Astrocyte (in vitro differentiated cells and primary cell): ENCODE measurements around the gene MRPS18A.

ENCODE experiments used
- EZH2 ChIP-seq: IDR thresholded peaks from 2 replicates; pipeline ENCODE4 v1.6.1; 2012; ENCODE audit warnings: mild to moderate bottlenecking, low read length, inconsistent platforms; ENCODE audit not compliant: insufficient read depth
- TF ChIP-seq, protein P1 (sequence below): IDR thresholded peaks from 2 replicates; pipeline ENCODE4 v1.5.1; 2011; ENCODE audit warnings: low read depth, mild to moderate bottlenecking, inconsistent platforms, low read length, moderate library complexity; ENCODE audit not compliant: insufficient read depth

DNA sequence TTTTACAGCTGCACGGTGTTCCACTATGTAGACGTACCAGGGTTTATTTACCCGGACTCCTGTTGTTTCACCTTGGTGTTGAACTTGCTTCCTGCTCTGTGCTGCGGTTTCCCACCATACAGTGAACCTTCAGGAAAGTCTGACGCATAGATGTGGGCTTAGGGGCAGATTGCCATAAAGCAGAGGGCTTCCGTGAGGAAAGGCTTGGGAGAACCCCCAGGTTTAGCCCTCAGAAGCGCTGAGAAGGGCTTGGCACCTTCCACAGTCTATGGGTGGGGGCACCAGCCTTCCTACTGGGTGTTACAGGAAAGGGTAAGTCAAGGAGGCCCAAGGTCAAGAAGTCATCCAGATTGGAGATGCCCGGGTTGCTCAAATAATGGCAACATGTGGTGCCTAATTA is 19.2 kb upstream of the MRPS18A start:
- TF ChIP-seq, protein P1, sequence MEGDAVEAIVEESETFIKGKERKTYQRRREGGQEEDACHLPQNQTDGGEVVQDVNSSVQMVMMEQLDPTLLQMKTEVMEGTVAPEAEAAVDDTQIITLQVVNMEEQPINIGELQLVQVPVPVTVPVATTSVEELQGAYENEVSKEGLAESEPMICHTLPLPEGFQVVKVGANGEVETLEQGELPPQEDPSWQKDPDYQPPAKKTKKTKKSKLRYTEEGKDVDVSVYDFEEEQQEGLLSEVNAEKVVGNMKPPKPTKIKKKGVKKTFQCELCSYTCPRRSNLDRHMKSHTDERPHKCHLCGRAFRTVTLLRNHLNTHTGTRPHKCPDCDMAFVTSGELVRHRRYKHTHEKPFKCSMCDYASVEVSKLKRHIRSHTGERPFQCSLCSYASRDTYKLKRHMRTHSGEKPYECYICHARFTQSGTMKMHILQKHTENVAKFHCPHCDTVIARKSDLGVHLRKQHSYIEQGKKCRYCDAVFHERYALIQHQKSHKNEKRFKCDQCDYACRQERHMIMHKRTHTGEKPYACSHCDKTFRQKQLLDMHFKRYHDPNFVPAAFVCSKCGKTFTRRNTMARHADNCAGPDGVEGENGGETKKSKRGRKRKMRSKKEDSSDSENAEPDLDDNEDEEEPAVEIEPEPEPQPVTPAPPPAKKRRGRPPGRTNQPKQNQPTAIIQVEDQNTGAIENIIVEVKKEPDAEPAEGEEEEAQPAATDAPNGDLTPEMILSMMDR, result no peak
- TF ChIP-seq EZH2, result no peak
